Measurements from ENCODE around the gene SNX14.
"Not testable (repeated sequence)": the region's sequence is repeated elsewhere in the genome, so short reads cannot be mapped to it uniquely, and the experiment has no call there.

DNA sequence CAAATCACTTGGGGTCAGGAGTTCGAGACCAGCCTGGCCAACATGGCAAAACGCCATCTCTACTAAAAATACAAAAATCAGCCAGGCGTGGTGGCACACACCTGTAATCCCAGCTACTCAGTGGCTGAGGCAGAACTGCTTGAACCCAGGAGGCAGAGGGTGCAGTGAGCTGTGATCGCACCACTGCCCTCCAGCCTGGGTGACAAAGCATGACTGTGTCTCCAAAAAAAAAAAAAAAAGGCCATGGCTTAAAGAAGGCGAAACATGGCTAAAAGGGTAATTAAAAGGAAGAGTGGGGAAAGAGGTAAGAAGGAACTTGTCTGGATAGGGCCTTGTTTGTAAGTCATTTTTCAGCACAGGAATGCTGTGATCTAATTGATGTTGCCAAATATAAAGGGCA lies 37.5 kb upstream of the SNX14 start:
- TF ChIP-seq CTCF (IDR thresholded peaks at IDR 0.05; ENCODE audit: insufficient read depth, low read depth, low read length); EZH2 (IDR thresholded peaks at IDR 0.05; ENCODE audit: insufficient read depth, low read length): not testable (repeated sequence)

Measured in astrocyte (in vitro differentiated cells and primary cell).